ENCODE measurements around the gene SMPD3.

SMPD3 gene

GRCh38 chr16:68470461-68471150 lies 22.3 kb upstream of the SMPD3 start:
- DNase-seq (ENCODE audit: low read depth) = no peak

- no peak for DNase-seq (ENCODE audit: low read depth)
These were observed 21.6 kb upstream of the SMPD3 start for GRCh38 chr16:68469796-68470460.

- no peak for DNase-seq (ENCODE audit: low read depth)
These were observed 20.5 kb upstream of the SMPD3 start for GRCh38 chr16:68468842-68469241.

- no peak for DNase-seq (ENCODE audit: low read depth)
These were observed 17.9 kb upstream of the SMPD3 start for GRCh38 chr16:68466174-68466573.

GRCh38 chr16:68463904-68464303 lies 15.6 kb upstream of the SMPD3 start:
- no peak for DNase-seq (ENCODE audit: low read depth)

GRCh38 chr16:68460067-68460466 lies 11.8 kb upstream of the SMPD3 start:
- no peak for DNase-seq (ENCODE audit: low read depth)

- no peak for DNase-seq (ENCODE audit: low read depth)
These were observed 11.1 kb upstream of the SMPD3 start for GRCh38 chr16:68459457-68459856.

- DNase-seq (ENCODE audit: low read depth) = no peak
These were observed 10.2 kb upstream of the SMPD3 start for GRCh38 chr16:68458551-68458950.

GRCh38 chr16:68458101-68458500 lies 9.8 kb upstream of the SMPD3 start:
- no peak for DNase-seq (ENCODE audit: low read depth)

- DNase-seq (ENCODE audit: low read depth) = no peak
These were observed 7.3 kb upstream of the SMPD3 start for GRCh38 chr16:68455631-68456030.

GRCh38 chr16:68454920-68455435 lies 6.7 kb upstream of the SMPD3 start:
- no peak for DNase-seq (ENCODE audit: low read depth)

GRCh38 chr16:68453816-68454215 lies 5.5 kb upstream of the SMPD3 start:
- no peak for DNase-seq (ENCODE audit: low read depth)

- DNase-seq (ENCODE audit: low read depth) = peak; percentile 20
These were observed 3.9 kb upstream of the SMPD3 start for GRCh38 chr16:68452176-68452575.

- DNase-seq (ENCODE audit: low read depth) = no peak
These were observed 3.4 kb upstream of the SMPD3 start for GRCh38 chr16:68451676-68452075.

- DNase-seq (ENCODE audit: low read depth) = no peak
These were observed 2.5 kb upstream of the SMPD3 start for GRCh38 chr16:68450741-68451255.

GRCh38 chr16:68447653-68448359 lies 502 bp downstream of the SMPD3 start:
- no peak for DNase-seq (ENCODE audit: low read depth)

GRCh38 chr16:68446681-68447652 lies 1.3 kb downstream of the SMPD3 start:
- DNase-seq (ENCODE audit: low read depth) = no peak

- DNase-seq (ENCODE audit: low read depth) = peak; percentile 45
These were observed 2.9 kb downstream of the SMPD3 start for GRCh38 chr16:68445458-68445857.

GRCh38 chr16:68444056-68444657 lies 4.2 kb downstream of the SMPD3 start:
- DNase-seq (ENCODE audit: low read depth) = peak; percentile 50

- no peak for DNase-seq (ENCODE audit: low read depth)
These were observed 11.7 kb downstream of the SMPD3 start for GRCh38 chr16:68436581-68436980.

- DNase-seq (ENCODE audit: low read depth) = no peak
These were observed 13.6 kb downstream of the SMPD3 start for GRCh38 chr16:68434624-68435210.

Data from amniotic epithelial cell (primary cell).